Lung (tissue), 12 donors: ENCODE measurements around the gene RPL13. TPM values are rescaled to one million over a fixed set of nuclear protein-coding genes. Genes with fewer than 3 reads are reported as not detected.

Source experiments
- ATAC-seq: fragments of 200-7000 bp; cut with Tn5 transposase; one replicate; pipeline ENCODE4 v1.9.1; 2020; ENCODE audit warnings: moderate number of reproducible peaks; ENCODE audit not compliant: insufficient read depth, low FRiP score
- DNase-seq, 3 donors: peaks; one replicate each; pipeline ENCODE4 v3.0.0-alpha.2; 2013 to 2017
- H3K27ac ChIP-seq, 2 donors: one replicate each; pipeline ENCODE4 v1.5.1; 2013; ENCODE audit warnings: mild to moderate bottlenecking in 2 of 2, moderate library complexity in 2 of 2, control low read depth in 1 of 2, inconsistent platforms in 1 of 2, low read depth in 1 of 2, low read length in 1 of 2
- H3K27me3 ChIP-seq, 3 donors: one replicate each; pipeline ENCODE4 v1.5.1; 2013; ENCODE audit warnings: low read length in 2 of 3; ENCODE audit not compliant: control insufficient read depth in 3 of 3, insufficient read depth in 3 of 3
- H3K36me3 ChIP-seq, 4 donors: one replicate each; pipeline ENCODE4 v1.5.1; 2013; ENCODE audit warnings: low read length in 4 of 4, mild to moderate bottlenecking in 1 of 4, moderate library complexity in 1 of 4; ENCODE audit not compliant: control insufficient read depth in 4 of 4, insufficient read depth in 4 of 4
- H3K4me1 ChIP-seq, 5 donors: one replicate each; pipeline ENCODE4 v1.5.1; 2013; ENCODE audit warnings: low read length in 5 of 5, mild to moderate bottlenecking in 2 of 5, moderate library complexity in 1 of 5; ENCODE audit not compliant: control insufficient read depth in 5 of 5, insufficient read depth in 5 of 5
- H3K4me3 ChIP-seq: one replicate; pipeline ENCODE4 v1.5.1; 2013; ENCODE audit warnings: mild to moderate bottlenecking, control low read depth, moderate library complexity
- H3K9ac ChIP-seq, 2 donors: one replicate each; pipeline ENCODE4 v1.5.1; 2013; ENCODE audit warnings: low read length in 2 of 2, control low read depth in 1 of 2; ENCODE audit not compliant: insufficient read depth in 1 of 2
- H3K9me3 ChIP-seq, 4 donors: one replicate each; pipeline ENCODE4 v1.5.1; 2013; ENCODE audit warnings: low read length in 3 of 4, mild to moderate bottlenecking in 1 of 4, moderate library complexity in 1 of 4; ENCODE audit not compliant: control insufficient read depth in 4 of 4, insufficient read depth in 3 of 4
- WGBS, 2 donors: extraction: QIAGEN DNeasy Blood & Tissue Kit; methylation state at CpG; one replicate each; pipeline ENCODE4 v1.1.7; 2013; 5-methylcytosine and 5-hydroxymethylcytosine counted together
- polyA plus RNA-seq, 2 donors: library from polyadenylated mRNA; stranded (reverse); fragments of 200-250 nt; gene quantifications; one replicate each; pipeline ENCODE4 v1.2.1, GENCODE V29; 2013
- total RNA-seq, 2 donors: library from RNA; depleted of rRNA in 1 of 2; stranded (reverse); fragments of >200 nt in 1 of 2; gene quantifications; one replicate each; pipeline ENCODE4 v1.2.1, GENCODE V29; 2014 to 2021
- TF ChIP-seq, protein P1 (sequence below): IDR thresholded peaks from 2 replicates; pipeline ENCODE4 v1.5.1; 2012; ENCODE audit warnings: mild to moderate bottlenecking; ENCODE audit errors: control extremely low read depth, extremely low read depth
- donor health status: control.
- donor health status: control.
- donor health status: Bipolar disorder and iron deficiency.
- donor health status: healthy.
- donor health status: DM: yes; HTN: yes; CAD: no.

The RPL13 gene
- total and polyA plus RNA-seq, 4 donors, result 1,905 to 7,821 (median 4,043) TPM

- WGBS, 2 donors, result 85 to 91% methylated on average over 9 of the region's 9 CpGs
- Histone ChIP-seq H3K27me3 (peaks cover 0 to 8% (median 2%) of the 10 kb centered on the region in 3 donors), H3K9me3 (no peaks in the 10 kb centered on the region), H3K4me3 (no peak overlapping the region), H3K27ac (no peak overlapping the region), H3K9ac (no peak overlapping the region), H3K36me3 (no peaks in the 10 kb centered on the region), H3K4me1 (peaks cover 0 to 7% (median 3%) of the 10 kb centered on the region in 5 donors)
- no peak for ATAC-seq
- TF ChIP-seq, protein P1, sequence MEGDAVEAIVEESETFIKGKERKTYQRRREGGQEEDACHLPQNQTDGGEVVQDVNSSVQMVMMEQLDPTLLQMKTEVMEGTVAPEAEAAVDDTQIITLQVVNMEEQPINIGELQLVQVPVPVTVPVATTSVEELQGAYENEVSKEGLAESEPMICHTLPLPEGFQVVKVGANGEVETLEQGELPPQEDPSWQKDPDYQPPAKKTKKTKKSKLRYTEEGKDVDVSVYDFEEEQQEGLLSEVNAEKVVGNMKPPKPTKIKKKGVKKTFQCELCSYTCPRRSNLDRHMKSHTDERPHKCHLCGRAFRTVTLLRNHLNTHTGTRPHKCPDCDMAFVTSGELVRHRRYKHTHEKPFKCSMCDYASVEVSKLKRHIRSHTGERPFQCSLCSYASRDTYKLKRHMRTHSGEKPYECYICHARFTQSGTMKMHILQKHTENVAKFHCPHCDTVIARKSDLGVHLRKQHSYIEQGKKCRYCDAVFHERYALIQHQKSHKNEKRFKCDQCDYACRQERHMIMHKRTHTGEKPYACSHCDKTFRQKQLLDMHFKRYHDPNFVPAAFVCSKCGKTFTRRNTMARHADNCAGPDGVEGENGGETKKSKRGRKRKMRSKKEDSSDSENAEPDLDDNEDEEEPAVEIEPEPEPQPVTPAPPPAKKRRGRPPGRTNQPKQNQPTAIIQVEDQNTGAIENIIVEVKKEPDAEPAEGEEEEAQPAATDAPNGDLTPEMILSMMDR, result no peak
- no peak for DNase-seq
Measured at GRCh38 chr16:89607453-89607852, 47.0 kb downstream of the RPL13 start.

- WGBS, 2 donors, result 77 to 84% methylated on average over 32 of the region's 32 CpGs
- Histone ChIP-seq H3K9me3 (no peaks in the 10 kb centered on the region), H3K4me3 (no peak overlapping the region), H3K27ac (no peak overlapping the region), H3K4me1 (peaks cover 0 to 4% (median 0%) of the 10 kb centered on the region in 5 donors), H3K27me3 (peaks cover 0 to under 1% (median 0%) of the 10 kb centered on the region in 3 donors), H3K36me3 (no peaks in the 10 kb centered on the region), H3K9ac (no peak overlapping the region)
- ATAC-seq, result no peak
- TF ChIP-seq, protein P1, result no peak
- no peak for DNase-seq
Measured at GRCh38 chr16:89607937-89608740, 47.7 kb downstream of the RPL13 start.

DNA sequence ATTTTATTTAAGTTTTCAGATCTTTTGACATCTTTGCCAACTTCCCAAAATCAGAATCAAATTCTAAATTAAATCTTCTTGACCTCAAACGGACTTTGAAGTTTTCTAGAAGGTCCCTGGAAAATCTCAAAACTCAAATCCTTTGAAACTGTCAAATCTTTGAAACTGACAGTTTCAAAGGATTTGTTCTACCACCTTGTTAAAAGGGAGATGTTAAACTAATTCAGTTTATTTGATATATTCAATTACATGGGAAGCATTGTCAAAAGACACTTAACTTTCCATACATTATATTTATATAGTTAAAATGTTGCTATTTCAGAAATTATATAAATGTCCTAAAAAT is 49.6 kb downstream of the RPL13 start:
- WGBS, 2 donors, result 70 to 84% methylated on average over 1 of the region's 1 CpG
- ATAC-seq, result no peak
- H3K27me3 ChIP-seq, result no peaks in the 10 kb centered on the region

More for the DNA sequence above, 49.6 kb downstream of the RPL13 start:
- no peaks in the 10 kb centered on the region for H3K9me3 ChIP-seq
- DNase-seq, result no peak
- no peaks in the 10 kb centered on the region for H3K36me3 ChIP-seq
- no peak overlapping the region for H3K9ac ChIP-seq
- H3K4me3 ChIP-seq, result no peak overlapping the region
- H3K4me1 ChIP-seq, result peaks cover 0 to 6% (median 0%) of the 10 kb centered on the region in 5 donors
- H3K27ac ChIP-seq, result no peak overlapping the region
- TF ChIP-seq, protein P1, result no peak
